GM19023 (cell line): ENCODE results near the gene SFPQ.
"Not testable (repeated sequence)": the region's sequence is repeated elsewhere in the genome, so short reads cannot be mapped to it uniquely, and the experiment has no call there.

ENCODE experiments used
- ATAC-seq: cut with Tn5 transposase; IDR thresholded peaks from one replicate; pipeline ENCODE4 v1.9.1; 2021; ENCODE audit warnings: mild to moderate bottlenecking, moderate library complexity; ENCODE audit not compliant: unreplicated experiment

Gene SFPQ, protein sequence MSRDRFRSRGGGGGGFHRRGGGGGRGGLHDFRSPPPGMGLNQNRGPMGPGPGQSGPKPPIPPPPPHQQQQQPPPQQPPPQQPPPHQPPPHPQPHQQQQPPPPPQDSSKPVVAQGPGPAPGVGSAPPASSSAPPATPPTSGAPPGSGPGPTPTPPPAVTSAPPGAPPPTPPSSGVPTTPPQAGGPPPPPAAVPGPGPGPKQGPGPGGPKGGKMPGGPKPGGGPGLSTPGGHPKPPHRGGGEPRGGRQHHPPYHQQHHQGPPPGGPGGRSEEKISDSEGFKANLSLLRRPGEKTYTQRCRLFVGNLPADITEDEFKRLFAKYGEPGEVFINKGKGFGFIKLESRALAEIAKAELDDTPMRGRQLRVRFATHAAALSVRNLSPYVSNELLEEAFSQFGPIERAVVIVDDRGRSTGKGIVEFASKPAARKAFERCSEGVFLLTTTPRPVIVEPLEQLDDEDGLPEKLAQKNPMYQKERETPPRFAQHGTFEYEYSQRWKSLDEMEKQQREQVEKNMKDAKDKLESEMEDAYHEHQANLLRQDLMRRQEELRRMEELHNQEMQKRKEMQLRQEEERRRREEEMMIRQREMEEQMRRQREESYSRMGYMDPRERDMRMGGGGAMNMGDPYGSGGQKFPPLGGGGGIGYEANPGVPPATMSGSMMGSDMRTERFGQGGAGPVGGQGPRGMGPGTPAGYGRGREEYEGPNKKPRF

DNA sequence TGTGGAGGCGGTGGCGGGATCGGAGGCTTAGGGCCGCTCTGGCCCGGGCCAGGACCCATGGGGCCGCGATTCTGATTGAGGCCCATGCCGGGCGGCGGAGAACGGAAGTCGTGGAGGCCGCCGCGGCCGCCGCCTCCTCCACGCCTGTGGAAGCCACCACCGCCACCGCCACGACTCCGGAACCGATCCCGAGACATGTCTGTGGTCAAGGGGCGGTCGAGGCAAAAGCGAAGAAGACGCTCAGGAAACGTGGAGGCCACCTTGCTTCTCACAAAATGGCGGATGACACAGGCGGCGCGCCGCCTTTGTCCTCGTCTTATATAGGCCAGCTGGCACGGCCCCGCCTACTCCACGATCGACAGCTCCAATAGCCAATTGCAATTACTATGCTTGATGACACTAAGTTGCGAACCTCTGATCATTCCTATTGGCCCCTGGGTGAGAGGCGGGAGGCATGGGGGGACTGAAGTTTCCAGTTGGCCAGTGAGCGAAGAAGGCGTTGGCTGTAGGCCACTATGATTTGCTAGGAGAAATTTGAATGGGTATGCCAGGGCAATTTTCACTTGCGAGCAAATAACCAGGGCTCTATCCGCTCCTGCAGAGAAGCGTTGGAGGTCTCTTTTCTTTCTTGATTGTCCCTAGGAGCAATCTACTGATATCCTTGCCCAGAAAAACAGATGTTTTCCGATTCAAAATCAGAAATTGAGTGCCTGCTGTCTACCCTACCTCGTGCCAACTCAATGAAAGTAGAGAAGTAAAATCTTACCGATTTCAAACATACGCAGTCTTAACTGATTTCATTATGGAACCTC lies at the start of gene SFPQ:
Gene SFPQ, minus strand, starts transcription at position 293 of the 812 bp plus-strand sequence. Its CDS starts 96 bp downstream, at position 197.
- peak; percentile 89 for ATAC-seq

DNA sequence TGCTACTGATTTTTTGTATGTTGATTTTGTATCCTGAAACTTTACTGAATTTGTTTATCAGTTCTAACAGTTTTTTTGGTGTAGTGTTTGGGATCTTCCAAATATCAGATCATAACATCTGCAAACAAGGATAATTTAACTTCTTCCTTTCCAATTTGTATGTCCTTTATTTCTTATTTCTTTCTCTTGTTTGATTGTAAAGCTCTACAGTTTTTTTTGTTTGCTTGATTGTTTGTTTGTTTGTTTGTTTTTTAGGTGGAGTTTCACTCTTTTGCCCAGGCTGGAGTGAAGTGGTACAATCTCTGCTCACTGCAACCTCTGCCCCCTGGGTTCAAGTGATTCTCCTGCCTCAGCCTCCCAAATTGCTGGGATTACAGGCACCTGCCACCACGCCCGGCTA lies 43.8 kb upstream of the SFPQ start:
- ATAC-seq, result not testable (repeated sequence)

DNA sequence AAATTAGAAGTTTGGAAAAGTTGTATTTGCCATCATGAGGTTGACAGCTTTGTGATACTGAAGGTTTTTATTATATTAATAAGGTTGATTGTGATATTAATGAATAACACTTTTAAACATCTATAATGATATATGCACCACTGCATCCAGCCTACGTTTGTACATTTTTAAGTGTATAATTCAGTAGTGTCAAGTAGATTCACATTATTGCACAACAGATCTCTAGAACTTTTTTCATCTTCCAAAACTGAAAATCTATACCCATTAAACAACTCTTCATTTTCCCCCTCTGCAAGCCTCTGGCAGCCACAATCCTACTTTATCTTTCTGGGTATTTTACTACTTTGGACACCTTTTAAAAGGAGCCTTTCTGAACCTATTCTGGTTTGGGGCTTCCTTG lies 38.3 kb upstream of the SFPQ start:
- no peak for ATAC-seq

DNA sequence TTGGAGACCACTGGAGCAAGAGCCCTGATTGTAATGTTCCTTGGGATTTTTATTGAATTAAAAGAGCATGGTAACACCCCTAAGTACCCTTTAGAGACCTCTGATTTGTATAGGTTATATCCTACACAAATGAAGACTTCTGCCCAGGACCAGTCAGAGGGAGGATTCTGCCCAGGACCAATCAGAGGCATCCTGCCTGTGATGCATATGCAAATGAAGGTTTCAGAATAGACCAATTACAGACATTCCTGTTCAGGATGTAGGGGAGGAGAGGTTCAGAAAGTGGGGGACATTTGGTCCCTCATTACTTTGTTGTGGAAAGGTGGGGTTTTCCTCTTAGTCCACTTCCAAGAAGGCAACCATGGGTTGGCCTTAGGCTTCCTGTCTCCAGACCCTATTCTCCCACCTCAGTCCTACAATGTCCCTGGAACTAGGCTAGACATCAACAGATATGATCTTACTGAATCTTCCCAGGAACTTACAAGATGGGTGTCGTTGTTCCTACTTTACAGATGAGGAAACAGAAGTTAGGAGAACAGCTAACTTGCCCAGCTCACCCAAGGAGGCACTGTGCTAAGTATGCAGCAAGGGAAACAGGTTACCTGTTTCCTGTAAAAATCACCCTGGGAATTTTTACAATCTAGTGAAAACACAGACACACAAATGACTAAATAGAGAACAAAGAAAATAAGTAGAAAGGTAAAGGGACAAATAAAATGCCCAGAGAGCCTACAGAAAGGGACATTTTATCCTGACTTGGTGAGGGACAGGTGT lies 36.8 kb upstream of the SFPQ start:
- no peak for ATAC-seq

DNA sequence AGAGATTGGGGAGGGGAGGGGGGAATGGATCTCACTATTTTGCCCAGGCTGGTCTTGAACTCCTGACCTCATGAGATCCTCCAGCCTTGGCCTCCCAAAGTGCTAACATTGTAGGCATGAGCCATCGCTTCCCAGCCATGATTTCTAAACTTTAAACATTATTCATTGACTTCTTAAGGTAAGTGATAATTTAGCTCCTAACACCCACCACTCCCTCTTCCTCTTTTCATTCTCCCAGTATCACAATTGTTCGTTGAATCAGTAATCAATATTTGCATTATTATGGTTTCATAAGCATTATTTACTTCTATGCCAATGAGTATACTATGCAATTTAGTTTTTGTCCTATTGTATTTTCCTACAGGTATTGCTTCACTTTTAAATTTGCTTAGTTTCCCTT lies 33.6 kb upstream of the SFPQ start:
- ATAC-seq, result no peak

DNA sequence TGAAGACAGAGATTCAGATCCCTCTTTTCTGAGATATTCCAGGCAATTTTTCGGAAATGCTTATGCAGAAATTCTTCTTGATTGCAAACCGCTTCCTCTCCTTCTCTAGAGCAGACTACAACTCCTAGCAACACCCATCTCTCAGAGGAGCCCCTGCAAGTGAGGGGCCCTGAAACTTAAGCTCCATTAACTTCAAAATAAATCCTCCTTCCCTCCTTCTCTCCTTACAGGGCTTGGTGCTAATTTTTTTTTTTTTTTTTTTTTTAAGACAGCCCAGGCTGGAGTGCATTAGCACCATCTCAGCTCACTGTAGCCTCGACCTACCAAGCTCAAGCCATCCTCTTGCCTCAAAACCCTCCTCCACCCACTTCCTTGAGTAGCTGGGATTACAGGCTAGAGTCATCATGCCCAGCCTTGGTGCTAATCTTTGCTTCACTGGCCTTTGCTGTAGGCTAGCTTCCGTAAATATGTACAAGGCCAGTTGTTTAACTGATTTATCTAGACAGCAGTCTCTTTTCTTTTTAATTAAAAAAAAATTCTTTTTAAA lies 30.2 kb upstream of the SFPQ start:
- no peak for ATAC-seq

DNA sequence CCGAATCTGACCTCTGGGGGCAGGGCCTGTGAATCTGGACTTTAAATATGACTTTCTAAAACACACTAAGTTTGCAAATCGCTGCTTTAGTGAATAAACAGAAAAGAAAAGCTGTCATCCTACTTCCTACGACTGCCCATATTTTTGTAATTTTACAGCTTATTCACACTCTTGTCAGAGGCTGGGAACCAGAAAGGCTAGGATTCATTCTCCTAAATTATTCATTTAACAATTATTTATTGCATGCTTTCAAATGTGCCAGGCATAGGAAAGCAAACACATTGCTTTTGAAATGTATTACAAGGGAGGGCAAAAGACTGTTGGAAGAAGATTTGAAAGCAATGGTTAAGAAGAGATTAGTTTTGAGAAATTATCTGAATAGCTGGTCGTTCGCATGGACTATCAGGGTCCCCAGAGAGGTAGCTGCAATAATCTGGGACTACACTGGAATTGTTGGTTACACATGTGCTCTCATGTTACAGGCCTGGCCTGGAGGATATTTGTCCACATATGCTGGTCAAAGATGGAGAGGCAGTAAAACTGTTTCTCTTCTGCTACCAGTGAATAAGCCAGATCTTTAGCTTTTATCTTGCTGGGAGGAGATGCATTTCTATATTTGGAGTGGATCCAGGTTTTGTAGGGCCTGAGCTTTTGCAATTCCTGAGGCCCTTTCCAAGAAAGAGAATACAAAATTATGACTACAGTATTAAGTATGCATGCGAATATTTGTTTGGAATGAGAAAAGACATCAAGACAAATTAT lies 29.6 kb upstream of the SFPQ start:
- ATAC-seq, result no peak

DNA sequence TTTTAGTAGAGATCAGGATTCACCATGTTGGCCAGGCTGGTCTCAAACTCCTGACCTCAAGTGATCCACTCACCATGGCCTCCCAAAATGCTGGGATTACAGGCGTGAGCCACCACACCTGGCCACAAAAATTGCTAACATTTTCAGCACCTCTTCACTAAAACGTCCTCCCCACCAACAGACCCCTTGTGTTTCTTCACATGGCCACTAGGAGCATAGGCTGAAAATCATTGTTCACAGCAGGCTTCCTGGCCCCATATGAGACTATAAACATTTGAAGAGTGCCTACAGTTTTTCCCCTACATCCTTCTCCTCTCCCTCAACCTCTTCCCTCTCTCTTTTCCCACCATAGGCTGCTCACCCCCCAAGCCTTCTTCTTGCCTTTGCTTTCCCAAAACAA lies 28.0 kb upstream of the SFPQ start:
- no peak for ATAC-seq

DNA sequence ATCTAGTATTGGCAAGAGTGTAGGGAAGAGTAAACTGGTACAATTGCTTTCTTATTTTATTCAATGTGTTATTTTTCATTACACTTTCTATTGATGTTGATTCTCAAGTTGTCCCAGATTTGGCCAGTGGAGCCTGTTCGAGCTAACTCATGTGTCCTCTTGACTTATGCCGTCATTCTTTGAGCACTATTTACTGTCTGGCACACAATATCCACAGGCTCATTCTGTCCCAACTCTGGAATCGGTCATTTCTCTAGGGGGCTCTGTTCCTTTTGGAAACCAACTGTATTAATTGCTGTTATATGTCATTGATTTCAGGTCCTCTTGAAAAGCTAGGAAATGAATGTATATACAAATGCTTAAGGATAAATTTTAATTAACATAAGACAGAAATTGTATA lies 22.4 kb upstream of the SFPQ start:
- ATAC-seq, result no peak

DNA sequence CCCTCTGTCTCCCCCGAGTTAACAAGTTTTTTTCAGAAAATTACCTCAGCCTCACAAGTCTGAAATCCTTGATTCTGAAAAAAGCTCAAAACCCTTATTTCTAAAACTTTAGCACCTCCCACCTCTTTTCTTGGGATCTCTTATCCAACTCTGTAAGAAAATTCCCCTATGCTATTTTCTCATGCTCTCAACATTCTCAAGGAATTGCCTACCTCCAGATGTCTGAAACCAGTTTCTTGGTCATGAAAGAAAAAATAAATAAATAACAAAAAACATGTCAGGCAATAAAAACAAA lies 18.1 kb upstream of the SFPQ start:
- ATAC-seq, result no peak

DNA sequence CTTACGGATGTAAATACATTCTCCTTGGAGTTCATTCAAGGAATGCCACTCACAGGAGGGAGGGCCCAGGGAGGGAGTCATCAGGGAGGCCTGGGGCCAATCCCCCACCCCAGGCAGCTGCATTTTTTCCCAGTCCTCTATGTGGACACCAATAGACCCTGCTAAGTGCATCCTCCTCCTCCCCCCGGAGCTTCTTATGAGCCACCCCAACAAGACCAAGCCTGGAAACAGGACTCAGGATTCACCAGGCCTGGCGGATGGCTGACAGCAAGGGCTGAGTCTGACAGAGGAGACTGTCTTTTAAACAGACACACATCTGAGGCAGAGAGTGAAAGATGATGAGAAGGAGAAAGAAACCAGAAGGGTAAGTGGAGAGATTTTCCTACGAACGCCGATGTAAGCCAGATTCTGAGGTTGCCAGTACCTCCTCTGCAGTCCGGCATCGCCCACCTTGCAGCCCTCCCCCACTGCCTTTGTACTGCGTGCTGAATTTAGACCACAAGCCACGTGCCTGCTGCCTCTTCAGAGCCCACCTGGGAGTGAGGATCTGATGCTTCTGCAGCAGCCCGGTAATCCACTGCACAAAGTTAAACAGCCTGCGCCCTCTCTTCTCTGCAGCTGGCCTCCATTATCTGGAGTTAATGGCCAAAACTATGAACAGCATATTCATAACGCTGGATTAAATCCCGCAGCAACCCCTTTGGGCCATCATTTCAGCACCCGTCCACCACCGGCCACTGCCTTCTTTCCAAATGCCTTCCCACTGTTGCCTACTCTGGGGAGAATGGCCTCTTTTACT lies 17.6 kb upstream of the SFPQ start:
- no peak for ATAC-seq

DNA sequence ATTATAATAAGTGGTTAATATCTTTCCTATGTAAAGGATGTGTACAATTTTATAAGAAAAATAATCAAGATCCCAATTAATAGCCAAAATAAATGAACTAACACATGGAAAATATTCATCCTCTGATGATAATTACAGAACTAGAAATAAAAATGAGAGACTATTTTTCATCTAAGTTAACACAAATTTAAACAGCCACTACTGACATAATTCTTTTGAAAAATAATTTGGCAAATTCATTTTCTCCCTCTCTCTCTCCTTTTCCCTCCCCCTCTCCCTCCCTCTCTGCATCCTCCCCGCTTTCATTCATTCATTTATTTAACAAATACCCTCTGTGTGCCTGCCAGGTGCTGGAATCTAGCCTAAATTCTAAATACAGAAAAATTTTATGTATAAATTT lies 10.3 kb upstream of the SFPQ start:
- no peak for ATAC-seq

DNA sequence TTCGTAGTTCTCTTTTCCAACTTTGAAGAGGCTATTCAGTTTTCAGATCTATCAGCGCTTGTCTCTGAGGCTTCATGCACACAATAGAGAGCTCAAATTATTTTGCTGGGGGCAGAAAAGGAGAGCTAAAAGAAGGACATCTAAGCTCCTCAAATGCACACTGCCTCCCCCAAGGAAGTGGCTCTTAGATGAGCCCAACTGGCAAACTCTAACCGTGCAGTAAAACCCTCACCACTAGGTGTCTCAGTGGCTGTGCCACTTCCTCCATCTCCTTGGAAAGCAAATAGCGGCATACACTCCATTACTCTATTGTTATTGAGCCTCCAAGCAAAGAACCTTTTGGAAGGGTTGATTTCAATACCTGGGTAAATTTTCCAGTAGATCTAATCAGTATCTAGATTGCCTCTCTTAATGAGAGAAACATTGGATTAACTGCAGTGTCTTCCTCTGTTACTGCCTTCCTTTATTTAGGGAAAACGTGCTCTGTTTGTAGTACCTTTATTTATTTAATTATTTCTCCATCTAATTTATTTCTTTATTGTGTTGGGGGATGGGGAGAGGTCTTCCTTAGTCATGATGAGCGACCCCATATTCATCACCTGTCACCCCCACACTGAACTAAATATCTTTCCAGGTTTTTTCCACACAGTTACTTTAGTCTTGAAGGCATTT lies 9.2 kb upstream of the SFPQ start:
- ATAC-seq, result no peak

DNA sequence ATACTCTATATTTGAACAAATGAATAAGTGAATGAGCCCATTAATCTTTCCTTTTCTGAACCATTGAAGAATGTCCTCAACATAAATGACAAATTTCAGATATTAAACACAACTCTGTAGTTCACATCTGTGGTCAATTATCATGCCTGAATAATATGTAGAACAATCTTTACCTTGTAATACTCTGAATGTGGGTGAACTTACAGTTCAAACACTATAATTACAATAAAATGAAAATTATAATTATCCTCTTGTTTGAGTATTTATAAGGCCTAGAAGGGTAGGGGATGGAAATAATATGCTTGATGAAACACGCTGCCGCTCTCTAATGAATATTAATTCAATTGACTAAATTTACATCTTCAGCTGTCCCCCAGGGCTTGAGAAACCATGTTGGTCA lies 8.7 kb upstream of the SFPQ start:
- no peak for ATAC-seq

DNA sequence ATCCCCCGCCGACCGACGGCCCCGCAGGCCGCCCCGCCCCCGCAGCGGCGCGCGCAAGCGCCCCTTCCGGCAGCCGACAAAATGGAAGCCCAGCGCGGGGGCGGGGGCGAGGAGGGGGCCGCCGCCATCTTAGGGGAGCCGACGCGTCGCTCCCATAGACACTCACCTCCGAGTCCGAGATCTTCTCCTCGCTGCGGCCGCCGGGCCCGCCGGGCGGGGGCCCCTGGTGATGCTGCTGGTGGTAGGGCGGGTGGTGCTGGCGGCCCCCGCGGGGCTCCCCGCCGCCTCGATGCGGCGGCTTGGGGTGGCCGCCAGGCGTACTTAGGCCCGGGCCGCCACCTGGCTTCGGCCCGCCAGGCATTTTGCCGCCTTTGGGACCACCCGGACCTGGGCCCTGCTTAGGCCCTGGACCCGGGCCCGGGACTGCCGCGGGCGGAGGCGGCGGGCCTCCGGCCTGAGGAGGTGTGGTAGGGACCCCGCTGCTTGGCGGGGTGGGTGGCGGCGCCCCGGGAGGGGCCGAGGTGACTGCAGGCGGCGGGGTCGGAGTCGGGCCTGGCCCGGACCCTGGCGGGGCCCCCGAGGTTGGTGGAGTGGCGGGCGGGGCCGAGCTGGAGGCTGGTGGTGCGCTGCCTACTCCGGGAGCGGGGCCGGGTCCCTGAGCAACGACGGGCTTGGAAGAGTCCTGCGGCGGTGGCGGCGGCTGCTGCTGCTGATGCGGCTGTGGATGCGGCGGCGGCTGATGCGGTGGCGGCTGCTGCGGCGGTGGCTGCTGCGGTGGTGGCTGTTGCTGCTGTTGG lies 691 bp downstream of the SFPQ start:
- ATAC-seq, result peak; percentile 32

DNA sequence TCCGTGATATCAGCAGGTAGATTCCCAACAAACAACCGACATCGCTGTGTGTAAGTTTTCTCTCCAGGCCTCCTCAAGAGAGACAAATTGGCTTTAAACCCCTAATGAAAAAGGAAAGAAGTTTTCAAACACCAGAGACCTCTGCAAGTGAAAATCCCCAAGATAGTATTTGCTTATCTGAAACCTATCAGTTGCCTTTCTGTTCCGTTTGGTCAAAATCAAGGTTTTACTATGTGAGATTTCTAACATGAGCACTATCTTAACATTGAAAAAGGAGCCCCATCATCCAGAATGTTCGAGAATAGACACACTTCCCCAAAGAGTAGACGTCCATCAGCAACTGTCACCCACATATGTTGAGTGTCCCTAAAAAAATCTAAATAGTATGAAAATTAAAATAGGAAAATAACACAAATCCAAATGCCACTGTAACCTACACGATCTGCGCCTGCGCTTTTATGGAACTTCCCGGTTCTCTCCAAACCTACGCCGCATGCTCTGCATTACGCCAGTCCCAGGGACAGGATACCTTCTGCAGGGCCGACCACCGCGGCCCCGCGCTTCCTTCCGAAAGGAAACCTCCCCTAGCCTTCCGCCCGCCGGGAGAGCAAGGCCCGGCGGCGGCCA lies 1.4 kb downstream of the SFPQ start:
- no peak for ATAC-seq

DNA sequence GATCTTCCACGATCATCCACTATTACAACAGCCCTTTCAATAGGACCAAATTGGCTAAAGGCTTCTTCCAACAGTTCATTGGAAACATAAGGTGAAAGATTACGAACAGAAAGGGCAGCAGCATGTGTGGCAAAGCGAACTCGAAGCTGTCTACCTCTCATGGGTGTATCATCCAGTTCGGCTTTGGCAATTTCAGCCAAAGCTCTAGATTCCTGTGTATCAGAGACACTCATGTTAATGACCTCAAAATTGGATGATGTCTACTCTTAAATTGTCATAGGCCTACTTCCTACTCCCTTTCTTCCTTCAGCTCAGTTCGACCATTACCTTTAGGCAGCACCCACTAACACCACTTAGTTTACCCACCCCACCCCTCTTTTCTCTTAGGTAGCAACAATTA lies 2.2 kb downstream of the SFPQ start:
- no peak for ATAC-seq
